Measurements from ENCODE around the gene KCNN3.
"Not testable (repeated sequence)": the region's sequence is repeated elsewhere in the genome, so short reads cannot be mapped to it uniquely, and the experiment has no call there.

- not testable (repeated sequence) for TF ChIP-seq CTCF (conservative IDR thresholded peaks at IDR 0.05); ZFX (IDR thresholded peaks at IDR 0.05)
Observed at GRCh38 chr1:154676847-154677246, 193.2 kb downstream of the KCNN3 start.
